ENCODE data around the gene EPN3. TPM values are rescaled to one million over a fixed set of nuclear protein-coding genes. Genes with fewer than 3 reads are reported as not detected.

Gene EPN3
- total and polyA plus RNA-seq, 8 donors = 6.4 to 117 (median 45.1) TPM

DNA sequence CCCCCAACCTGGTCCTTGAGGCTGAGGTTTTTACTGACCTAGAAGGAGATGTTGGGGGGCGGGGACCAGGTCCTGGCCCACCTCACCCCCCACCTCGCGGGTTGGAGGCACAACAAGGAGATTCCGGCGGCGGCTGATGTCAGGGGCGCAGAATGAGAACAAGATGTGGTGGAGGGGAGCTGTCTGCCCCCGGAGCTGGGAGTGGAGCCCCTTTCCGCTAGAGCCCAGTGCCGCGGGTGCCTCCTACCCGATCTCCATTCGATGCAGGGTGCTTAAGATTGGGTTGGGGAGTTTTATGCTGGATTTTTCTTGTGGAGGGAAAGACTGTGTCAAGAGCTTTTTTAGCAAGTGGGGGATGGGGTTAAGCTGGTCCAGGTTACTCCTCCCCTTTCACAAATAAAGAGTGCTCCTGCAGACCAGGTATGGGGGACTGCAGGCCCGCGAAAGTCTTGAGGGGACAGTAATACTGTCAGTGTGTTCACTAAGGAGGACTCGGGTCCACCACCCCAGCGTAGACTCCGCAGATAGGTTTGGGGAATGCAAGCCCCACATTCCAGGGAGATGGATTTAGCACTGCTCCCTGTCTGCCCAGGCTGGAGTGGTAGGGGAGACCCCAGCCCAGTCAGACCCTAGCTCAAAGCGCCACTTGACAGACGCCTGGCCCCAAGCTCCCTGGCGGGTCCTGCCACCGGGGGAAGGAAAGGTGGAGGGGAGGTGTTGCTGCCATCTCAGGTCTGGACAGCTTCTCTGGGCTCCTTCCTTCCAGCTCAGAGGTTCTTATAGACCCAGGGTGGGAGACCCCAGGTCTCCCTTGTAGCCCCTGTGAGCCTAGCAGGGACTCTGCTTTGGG is 29.9 kb downstream of the EPN3 start:
- H3K4me1 ChIP-seq = peaks cover 49 to 68% (median 58%) of the 10 kb centered on the region in 4 donors
- H3K27me3 ChIP-seq = peaks cover 6 to 100% (median 63%) of the 10 kb centered on the region in 3 donors
- no peak overlapping the region for H3K27ac ChIP-seq
- no peaks in the 10 kb centered on the region for H3K9me3 ChIP-seq
- no peak for DNase-seq
- WGBS, 5 donors = 18 to 33% (median 24%) methylated on average over 19 to 22 of the region's 22 CpGs
- H3K4me3 ChIP-seq = peak overlapping the region in 1 of 4 donors; percentile 55
- intact Hi-C loops (cut with DNase I; ENCODE audit: low total_unique reads) = no loop called here
- TF ChIP-seq EP300 (IDR thresholded peaks at IDR 0.05) = no peak
- TF ChIP-seq POLR2AphosphoS5 (IDR thresholded peaks at IDR 0.05) = no peak
- H3K36me3 ChIP-seq = no peaks in the 10 kb centered on the region

DNA sequence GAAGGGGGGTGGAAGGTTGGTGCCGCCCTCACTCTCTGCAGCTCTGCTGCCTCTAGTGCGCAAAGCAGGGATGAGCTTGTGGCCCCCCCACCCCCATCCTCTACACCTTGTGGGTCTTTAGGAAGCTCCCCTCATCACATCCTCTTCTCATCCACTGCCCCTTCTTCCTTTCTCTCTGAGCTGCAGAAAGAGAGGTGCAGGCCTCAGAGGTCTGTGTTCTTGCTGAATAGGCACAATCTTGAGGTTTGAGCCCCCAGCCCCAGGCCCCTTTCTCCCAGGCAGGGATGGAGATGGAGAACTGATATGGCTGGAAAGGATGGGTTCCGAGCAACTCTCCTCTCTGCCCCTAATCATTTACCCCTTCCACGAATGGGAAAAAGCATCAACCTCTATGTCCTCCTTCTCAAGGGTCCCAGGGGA is 30.6 kb downstream of the EPN3 start:
- Histone ChIP-seq H3K9me3 (no peaks in the 10 kb centered on the region), H3K36me3 (no peaks in the 10 kb centered on the region), H3K4me1 (peaks cover 49 to 66% (median 58%) of the 10 kb centered on the region in 4 donors), H3K4me3 (no peak overlapping the region), H3K27ac (no peak overlapping the region), H3K27me3 (peaks cover 6 to 100% (median 63%) of the 10 kb centered on the region in 3 donors)
- intact Hi-C loops (cut with DNase I; ENCODE audit: low total_unique reads) = no loop called here
- DNase-seq = no peak
- 63 to 82% (median 80%) methylated on average over 4 of the region's 4 CpGs for WGBS, 5 donors
- TF ChIP-seq POLR2A (IDR thresholded peaks at IDR 0.05) = no peak
- no peak for TF ChIP-seq POLR2AphosphoS5 (IDR thresholded peaks at IDR 0.05)
- TF ChIP-seq, protein P1, sequence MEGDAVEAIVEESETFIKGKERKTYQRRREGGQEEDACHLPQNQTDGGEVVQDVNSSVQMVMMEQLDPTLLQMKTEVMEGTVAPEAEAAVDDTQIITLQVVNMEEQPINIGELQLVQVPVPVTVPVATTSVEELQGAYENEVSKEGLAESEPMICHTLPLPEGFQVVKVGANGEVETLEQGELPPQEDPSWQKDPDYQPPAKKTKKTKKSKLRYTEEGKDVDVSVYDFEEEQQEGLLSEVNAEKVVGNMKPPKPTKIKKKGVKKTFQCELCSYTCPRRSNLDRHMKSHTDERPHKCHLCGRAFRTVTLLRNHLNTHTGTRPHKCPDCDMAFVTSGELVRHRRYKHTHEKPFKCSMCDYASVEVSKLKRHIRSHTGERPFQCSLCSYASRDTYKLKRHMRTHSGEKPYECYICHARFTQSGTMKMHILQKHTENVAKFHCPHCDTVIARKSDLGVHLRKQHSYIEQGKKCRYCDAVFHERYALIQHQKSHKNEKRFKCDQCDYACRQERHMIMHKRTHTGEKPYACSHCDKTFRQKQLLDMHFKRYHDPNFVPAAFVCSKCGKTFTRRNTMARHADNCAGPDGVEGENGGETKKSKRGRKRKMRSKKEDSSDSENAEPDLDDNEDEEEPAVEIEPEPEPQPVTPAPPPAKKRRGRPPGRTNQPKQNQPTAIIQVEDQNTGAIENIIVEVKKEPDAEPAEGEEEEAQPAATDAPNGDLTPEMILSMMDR (IDR thresholded peaks at IDR 0.05) = no peak
- TF ChIP-seq EP300 (IDR thresholded peaks at IDR 0.05) = no peak

DNA sequence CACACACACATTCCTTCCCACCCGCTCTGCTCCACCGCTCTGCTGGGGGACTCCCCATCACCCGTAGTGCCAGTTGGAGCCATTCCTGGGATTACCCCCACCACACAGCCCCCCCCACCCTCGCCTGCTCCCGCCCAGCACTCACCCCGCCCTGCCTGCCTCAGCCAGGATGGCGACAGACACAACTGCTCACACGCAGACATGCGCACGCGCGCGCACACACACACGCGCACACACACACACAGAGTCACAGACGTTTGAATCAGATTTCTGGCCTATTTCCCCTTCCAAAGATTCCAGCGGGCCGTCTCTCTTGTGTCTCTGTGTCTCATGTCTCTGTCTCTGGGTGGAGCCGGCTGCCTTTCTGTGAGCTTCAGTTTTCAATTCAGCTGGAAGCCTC is 32.4 kb downstream of the EPN3 start:
- Histone ChIP-seq H3K36me3 (no peaks in the 10 kb centered on the region), H3K4me1 (peaks cover 35 to 48% (median 43%) of the 10 kb centered on the region in 4 donors), H3K27me3 (peaks cover 6 to 82% (median 47%) of the 10 kb centered on the region in 3 donors), H3K9me3 (no peaks in the 10 kb centered on the region), H3K27ac (peak overlapping the region in 3 of 5 donors; percentile 39 to 47 (median 46)), H3K4me3 (peak overlapping the region in 1 of 4 donors; percentile 3)
- intact Hi-C loops (cut with DNase I; ENCODE audit: low total_unique reads) = no loop called here
- TF ChIP-seq, protein P1 (IDR thresholded peaks at IDR 0.05) = no peak
- TF ChIP-seq POLR2AphosphoS5 (IDR thresholded peaks at IDR 0.05) (peak in 1 of 3 donors; percentile 32), EP300 (IDR thresholded peaks at IDR 0.05) (no peak), POLR2A (IDR thresholded peaks at IDR 0.05) (no peak)
- WGBS, 5 donors = 21 to 26% (median 22%) methylated on average over 18 to 19 of the region's 19 CpGs
- DNase-seq = peak in 1 of 2 donors; percentile 90

DNA sequence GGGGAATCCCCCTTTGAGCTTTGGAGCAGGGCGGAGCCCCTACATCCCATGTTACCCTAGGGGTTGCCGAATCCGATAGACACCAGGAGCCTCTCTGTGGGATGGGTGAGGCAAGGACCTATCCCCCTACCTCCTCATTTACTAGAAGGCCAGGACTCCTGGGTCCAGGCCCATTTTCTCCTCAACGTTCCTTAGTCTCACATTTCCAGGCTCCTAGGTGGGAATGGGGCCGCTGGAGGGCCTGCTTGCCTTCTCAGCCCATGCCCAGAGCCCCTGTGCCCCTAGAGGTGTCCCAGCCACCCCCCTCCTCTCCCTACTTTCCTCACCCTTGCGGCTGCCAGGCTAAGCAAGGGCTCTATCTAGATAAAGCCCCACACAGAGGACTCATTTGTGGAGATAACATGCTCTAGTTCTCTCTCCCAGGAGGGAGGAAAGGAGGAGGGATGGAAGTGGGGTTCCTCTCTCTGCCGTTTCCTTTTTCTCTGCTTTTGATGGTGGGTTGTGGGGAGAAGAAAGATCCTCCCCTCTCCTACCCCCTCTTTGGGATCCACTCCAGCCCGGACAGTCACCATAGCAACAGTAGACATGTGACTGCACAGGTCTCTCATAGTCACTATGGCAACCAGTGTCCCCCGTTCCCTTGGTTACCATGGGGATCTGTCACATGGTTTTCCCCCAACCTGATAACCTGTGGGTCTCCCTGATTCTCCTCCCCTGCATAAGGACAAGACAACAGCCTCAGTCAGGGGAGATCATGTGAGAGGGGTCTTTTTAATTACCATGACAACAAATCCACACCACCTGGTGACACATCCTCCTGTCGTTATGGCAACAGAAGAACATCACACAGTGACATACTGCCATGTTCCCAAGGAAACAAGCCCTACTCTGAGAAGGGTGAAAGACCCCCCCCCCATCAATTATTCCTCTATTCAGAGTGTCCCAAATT is 33.1 kb downstream of the EPN3 start:
- intact Hi-C loops (cut with DNase I; ENCODE audit: low total_unique reads) = no loop called here
- Histone ChIP-seq H3K27ac (peak overlapping the region in 1 of 5 donors; percentile 39), H3K36me3 (no peaks in the 10 kb centered on the region), H3K27me3 (peaks cover 6 to 74% (median 42%) of the 10 kb centered on the region in 3 donors), H3K9me3 (no peaks in the 10 kb centered on the region), H3K4me1 (peaks cover 30 to 40% (median 35%) of the 10 kb centered on the region in 4 donors), H3K4me3 (no peak overlapping the region)
- TF ChIP-seq EP300 (IDR thresholded peaks at IDR 0.05) = no peak
- TF ChIP-seq, protein P1 (IDR thresholded peaks at IDR 0.05) = no peak
- no peak for TF ChIP-seq POLR2A (IDR thresholded peaks at IDR 0.05)
- no peak for TF ChIP-seq POLR2AphosphoS5 (IDR thresholded peaks at IDR 0.05)
- WGBS, 5 donors = 32 to 48% (median 40%) methylated on average over 10 of the region's 10 CpGs
- peak in 1 of 2 donors; percentile 69 for DNase-seq
